ENCODE results near the gene GTPBP1. TPM values are rescaled to one million over a fixed set of nuclear protein-coding genes. Genes with fewer than 3 reads are reported as not detected.

The GTPBP1 gene
- total RNA-seq, 4 donors from 2014 or later, result 35.7 to 62.5 (median 50.6) TPM

GRCh38 chr22:38675833-38676232 is 29.9 kb upstream of the GTPBP1 start:
- intact Hi-C loops (cut with DNase I), result no loop called here
- no peaks in the 10 kb centered on the region for H3K27me3 ChIP-seq
- peaks cover 23 to 33% (median 31%) of the 10 kb centered on the region in 4 donors for H3K36me3 ChIP-seq
- no peaks in the 10 kb centered on the region for H3K4me1 ChIP-seq
- no peak overlapping the region for H3K27ac ChIP-seq (replicated peaks in 1 of 4)
- no peaks in the 10 kb centered on the region for H3K9me3 ChIP-seq
- 98% methylated on average over 3 of the region's 3 CpGs for WGBS
- no peak overlapping the region for H3K4me3 ChIP-seq
- TF ChIP-seq POLR2A (IDR thresholded peaks at IDR 0.05; ENCODE audit: low read depth), result no peak
- TF ChIP-seq EP300 (IDR thresholded peaks at IDR 0.05), result no peak
- TF ChIP-seq POLR2AphosphoS5 (IDR thresholded peaks at IDR 0.05), result no peak
- TF ChIP-seq CTCF (IDR thresholded peaks at IDR 0.05), result no peak
- DNase-seq (ENCODE audit: extremely low spot score), result no peak

GRCh38 chr22:38681582-38682335 is 24.0 kb upstream of the GTPBP1 start, which contains the start of gene TOMM22:
TOMM22 (plus strand) TSS chr22:38681957; CDS start chr22:38681979, 22 bp downstream.
- H3K27me3 ChIP-seq, result no peaks in the 10 kb centered on the region
- H3K27ac ChIP-seq (replicated peaks in 1 of 4), result peak within 1 kb of the TSS; percentile 73 to 80 (median 78)
- peak; percentile 96 for DNase-seq (ENCODE audit: extremely low spot score)
- intact Hi-C loops (cut with DNase I), result no loop called here
- TF ChIP-seq CTCF (IDR thresholded peaks at IDR 0.05) (peak; percentile 59 to 85 (median 84)), POLR2A (IDR thresholded peaks at IDR 0.05; ENCODE audit: low read depth) (no peak), POLR2AphosphoS5 (IDR thresholded peaks at IDR 0.05) (peak; percentile 80 to 97)
- H3K4me3 ChIP-seq, result peak within 1 kb of the TSS; percentile 85 to 99 (median 97)
- WGBS, result under 1% methylated on average over 9 of the region's 60 CpGs
- peaks cover 18 to 22% (median 20%) of the 10 kb centered on the region in 4 donors for H3K4me1 ChIP-seq
- peaks cover 26 to 37% (median 37%) of the 10 kb centered on the region in 4 donors for H3K36me3 ChIP-seq
- H3K9me3 ChIP-seq, result no peaks in the 10 kb centered on the region

GRCh38 chr22:38684895-38685294 is 20.8 kb upstream of the GTPBP1 start:
- Histone ChIP-seq H3K4me1 (peaks cover 18 to 22% (median 20%) of the 10 kb centered on the region in 4 donors), H3K4me3 (no peak overlapping the region), H3K27ac (replicated peaks in 1 of 4) (no peak overlapping the region), H3K27me3 (no peaks in the 10 kb centered on the region), H3K36me3 (peaks cover 53 to 69% (median 65%) of the 10 kb centered on the region in 4 donors), H3K9me3 (no peaks in the 10 kb centered on the region)
- TF ChIP-seq POLR2AphosphoS5 (IDR thresholded peaks at IDR 0.05), result no peak
- TF ChIP-seq EP300 (IDR thresholded peaks at IDR 0.05), result no peak
- 92% methylated on average over 9 of the region's 9 CpGs for WGBS
- intact Hi-C loops (cut with DNase I), result no loop called here
- no peak for DNase-seq (ENCODE audit: extremely low spot score)

- Histone ChIP-seq H3K9me3 (no peaks in the 10 kb centered on the region), H3K4me1 (peaks cover 18 to 22% (median 20%) of the 10 kb centered on the region in 4 donors), H3K27me3 (no peaks in the 10 kb centered on the region), H3K36me3 (peaks cover 53 to 77% (median 69%) of the 10 kb centered on the region in 4 donors), H3K27ac (replicated peaks in 1 of 4) (no peak overlapping the region), H3K4me3 (no peak overlapping the region)
- TF ChIP-seq POLR2AphosphoS5 (IDR thresholded peaks at IDR 0.05), result no peak
- TF ChIP-seq CTCF (IDR thresholded peaks at IDR 0.05), result no peak
- no peak for TF ChIP-seq POLR2A (IDR thresholded peaks at IDR 0.05; ENCODE audit: low read depth)
- no peak for TF ChIP-seq EP300 (IDR thresholded peaks at IDR 0.05)
- 100% methylated on average over 1 of the region's 1 CpG for WGBS
- intact Hi-C loops (cut with DNase I), result no loop called here
- no peak for DNase-seq (ENCODE audit: extremely low spot score)
Observed at GRCh38 chr22:38685761-38686160, 20.0 kb upstream of the GTPBP1 start.

GRCh38 chr22:38689651-38690050 is 16.1 kb upstream of the GTPBP1 start:
- H3K9me3 ChIP-seq, result no peaks in the 10 kb centered on the region
- peaks cover 41 to 89% (median 70%) of the 10 kb centered on the region in 4 donors for H3K36me3 ChIP-seq
- no peak for DNase-seq (ENCODE audit: extremely low spot score)
- H3K4me1 ChIP-seq, result peaks cover 0 to 19% (median 11%) of the 10 kb centered on the region in 4 donors
- 60% methylated on average over 1 of the region's 1 CpG for WGBS
- TF ChIP-seq POLR2AphosphoS5 (IDR thresholded peaks at IDR 0.05), result no peak
- TF ChIP-seq POLR2A (IDR thresholded peaks at IDR 0.05; ENCODE audit: low read depth), result no peak
- no peak for TF ChIP-seq CTCF (IDR thresholded peaks at IDR 0.05)
- no peak for TF ChIP-seq EP300 (IDR thresholded peaks at IDR 0.05)
- H3K4me3 ChIP-seq, result no peak overlapping the region
- H3K27me3 ChIP-seq, result no peaks in the 10 kb centered on the region
- intact Hi-C loops (cut with DNase I), result no loop called here
- no peak overlapping the region for H3K27ac ChIP-seq (replicated peaks in 1 of 4)

Data from esophagus muscularis mucosa (tissue), 4 donors.